ENCODE results near the gene B3GNT7. TPM values are rescaled to one million over a fixed set of nuclear protein-coding genes. Genes with fewer than 3 reads are reported as not detected.

Gene B3GNT7
- total and polyA plus RNA-seq, 7 donors, result 2.9 to 40.9 (median 5.0) TPM

GRCh38 chr2:231436957-231437356 is 41.4 kb downstream of the B3GNT7 start:
- H3K27ac ChIP-seq, result no peak overlapping the region
- H3K36me3 ChIP-seq, result no peaks in the 10 kb centered on the region
- H3K9me3 ChIP-seq, result no peaks in the 10 kb centered on the region
- no peaks in the 10 kb centered on the region for H3K4me1 ChIP-seq
- no peak for TF ChIP-seq POLR2A (IDR thresholded peaks at IDR 0.05)
- no peak for TF ChIP-seq POLR2AphosphoS5 (IDR thresholded peaks at IDR 0.05)
- no peak for TF ChIP-seq EP300 (IDR thresholded peaks at IDR 0.05)
- no peak for TF ChIP-seq CTCF (IDR thresholded peaks at IDR 0.05)
- no peaks in the 10 kb centered on the region for H3K27me3 ChIP-seq
- WGBS, 2 donors, result 91 to 95% methylated on average over 13 of the region's 13 CpGs
- no peak overlapping the region for H3K4me3 ChIP-seq
- intact Hi-C loops (cut with DNase I), result no loop called here
- no peak for DNase-seq

GRCh38 chr2:231449503-231450054 is 54.1 kb downstream of the B3GNT7 start:
- 83 to 85% methylated on average over 4 of the region's 4 CpGs for WGBS, 2 donors
- Histone ChIP-seq H3K27me3 (no peaks in the 10 kb centered on the region), H3K36me3 (peaks cover 7 to 20% (median 8%) of the 10 kb centered on the region in 4 donors), H3K4me1 (peaks cover 0 to 13% (median 2%) of the 10 kb centered on the region in 4 donors), H3K4me3 (no peak overlapping the region), H3K27ac (no peak overlapping the region), H3K9me3 (no peaks in the 10 kb centered on the region)
- TF ChIP-seq POLR2AphosphoS5 (IDR thresholded peaks at IDR 0.05), result no peak
- intact Hi-C loops (cut with DNase I), result loop anchor here (5.0 kb wide), 3 partner anchors 152 to 347 kb away; no protein-coding TSS in a partner anchor
- no peak for DNase-seq

- no peaks in the 10 kb centered on the region for H3K9me3 ChIP-seq
- no peak overlapping the region for H3K27ac ChIP-seq
- H3K27me3 ChIP-seq, result no peaks in the 10 kb centered on the region
- peaks cover 0 to 13% (median 2%) of the 10 kb centered on the region in 4 donors for H3K4me1 ChIP-seq
- TF ChIP-seq CTCF (IDR thresholded peaks at IDR 0.05) (no peak), POLR2A (IDR thresholded peaks at IDR 0.05) (no peak), POLR2AphosphoS5 (IDR thresholded peaks at IDR 0.05) (no peak), EP300 (IDR thresholded peaks at IDR 0.05) (no peak)
- DNase-seq, result no peak
- intact Hi-C loops (cut with DNase I), result loop anchor here (5.0 kb wide), 3 partner anchors 153 to 348 kb away; no protein-coding TSS in a partner anchor
- H3K4me3 ChIP-seq, result no peak overlapping the region
- WGBS, 2 donors, result 88 to 92% methylated on average over 4 of the region's 4 CpGs
- H3K36me3 ChIP-seq, result peaks cover 13 to 29% (median 17%) of the 10 kb centered on the region in 4 donors
Observed at GRCh38 chr2:231450548-231450989, 55.1 kb downstream of the B3GNT7 start.

Small RNAs within 50 kb of the gene (small RNA-seq; reads per million reads assigned to genes)
- 0 reads per million in 3 donors for gene MIR4777

Other genes starting within 250 kb of the B3GNT7 start
- 10 to 100 TPM; 24.3 to 95.3 (median 52.7) TPM for gene ARMC9, start 197.1 kb upstream of the B3GNT7 start, total RNA-seq
- 1 to 10 TPM; 2.4 to 8.2 (median 3.0) TPM for gene ARMC9, start 197.1 kb upstream of the B3GNT7 start, polyA plus RNA-seq
- 100 to 1,000 TPM; 100 to 227 (median 126) TPM for gene NCL, start 68.8 kb downstream of the B3GNT7 start, total RNA-seq
- gene NCL, start 68.8 kb downstream of the B3GNT7 start, polyA plus RNA-seq, result 100 to 1,000 TPM in 2 of 3 donors, 10 to 100 TPM in 1; 82.1 to 273 (median 112) TPM
- gene NMUR1, start 134.7 kb downstream of the B3GNT7 start, total RNA-seq, result under 1 TPM in 3 of 4 donors, not detected in 1; 0.14 to 0.36 (median 0.16) TPM
- under 1 TPM in 2 of 3 donors, not detected in 1; 0.23 to 0.28 TPM for gene NMUR1, start 134.7 kb downstream of the B3GNT7 start, polyA plus RNA-seq
- gene TEX44, start 197.2 kb downstream of the B3GNT7 start, total RNA-seq, result not detected
- gene TEX44, start 197.2 kb downstream of the B3GNT7 start, polyA plus RNA-seq, result not detected